Neuron (in vitro differentiated cells): ENCODE measurements around the gene GRIN2A.

ENCODE experiments used
- H2AFZ ChIP-seq: one replicate; pipeline ENCODE4 v1.6.1; 2013; ENCODE audit warnings: low read depth, mild to moderate bottlenecking, inconsistent platforms, low read length, moderate library complexity
- H3K27me3 ChIP-seq: one replicate; pipeline ENCODE4 v1.6.1; 2013; ENCODE audit warnings: low read length; ENCODE audit not compliant: insufficient read depth
- H3K36me3 ChIP-seq: one replicate; pipeline ENCODE4 v1.6.1; 2013; ENCODE audit warnings: low read length; ENCODE audit not compliant: insufficient read depth
- H3K4me1 ChIP-seq: one replicate; pipeline ENCODE4 v1.6.1; 2013; ENCODE audit warnings: low read length; ENCODE audit not compliant: insufficient read depth
- H3K4me3 ChIP-seq: 2 replicates; pipeline ENCODE4 v1.5.1; 2013; ENCODE audit warnings: mild to moderate bottlenecking, low read length, moderate library complexity
- H3K9me3 ChIP-seq: one replicate; pipeline ENCODE4 v1.6.1; 2013; ENCODE audit warnings: low read length

GRIN2A gene

DNA sequence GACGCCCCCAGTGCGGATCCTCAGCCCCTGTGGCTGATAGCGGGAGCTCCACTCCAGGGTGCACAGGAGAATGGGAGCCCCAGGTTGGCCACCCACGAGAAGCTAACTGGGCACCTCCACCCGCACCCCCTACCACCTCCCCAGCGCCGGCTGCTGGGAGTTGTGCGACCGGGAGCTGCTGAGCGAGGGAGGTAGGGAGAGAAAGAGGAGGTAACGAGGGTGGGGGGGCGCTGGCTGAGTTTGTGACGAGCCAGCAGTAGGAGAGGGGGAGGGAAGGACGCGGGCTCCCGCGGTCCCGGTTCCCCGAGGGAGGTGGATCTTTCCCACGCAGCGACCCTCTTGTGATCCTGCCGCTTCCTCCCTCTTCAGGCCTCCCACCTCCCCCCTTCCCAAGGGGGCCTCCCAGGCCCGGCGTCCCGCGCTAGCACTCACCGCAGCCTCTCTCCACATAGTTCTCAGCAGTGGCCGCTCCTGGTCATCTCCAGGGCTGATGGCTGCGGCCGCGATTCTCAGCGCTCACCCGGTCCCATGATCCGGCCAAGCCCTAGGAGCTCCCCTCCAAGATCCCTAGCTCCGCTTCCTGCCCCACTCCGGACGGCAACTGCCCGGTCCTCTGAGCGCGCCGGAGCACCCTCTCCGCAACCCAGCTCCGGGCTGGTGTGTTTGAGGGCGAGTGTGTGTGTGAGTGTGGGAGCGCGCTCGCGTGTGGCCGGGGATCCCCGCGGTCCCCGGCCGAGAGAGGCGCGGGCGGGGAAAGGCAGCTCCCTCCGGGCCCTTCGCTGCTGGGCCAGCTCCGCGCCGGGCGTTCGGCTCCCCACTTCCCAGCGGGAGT is at the start of gene GRIN2A:
TSS of gene GRIN2A (minus strand) at position 207 of the 832 bp plus-strand sequence. CDS start 2,017 bp downstream, outside the sequence.
- H2AFZ ChIP-seq: peak within 1 kb of the TSS; percentile 2
- no peaks in the 10 kb centered on the region for H3K4me1 ChIP-seq
- no peaks in the 10 kb centered on the region for H3K36me3 ChIP-seq
- H3K27me3 ChIP-seq: peaks cover 44% of the 10 kb centered on the region
- no peak within 1 kb of the TSS for H3K4me3 ChIP-seq
- H3K9me3 ChIP-seq: no peaks in the 10 kb centered on the region

DNA sequence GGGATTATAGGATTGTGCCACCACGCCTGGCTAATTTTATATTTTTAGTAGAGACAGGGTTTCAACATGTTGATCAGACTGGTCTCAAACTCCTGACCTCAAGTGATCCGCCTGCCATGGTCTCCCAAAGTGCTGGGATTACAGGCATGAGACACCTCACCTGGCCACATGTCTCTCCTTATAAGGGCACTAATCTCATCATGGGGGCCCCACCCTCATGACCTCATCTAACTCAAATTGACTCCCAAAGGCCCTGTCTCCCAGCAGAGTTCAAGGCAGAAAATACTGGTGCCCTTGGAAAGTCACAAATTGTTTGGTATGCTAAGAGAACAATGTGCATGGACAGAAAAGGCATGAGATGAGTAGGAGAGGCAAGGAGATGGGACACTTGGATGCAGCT is 49.3 kb upstream of the GRIN2A start:
- no peaks in the 10 kb centered on the region for H3K27me3 ChIP-seq
- H3K36me3 ChIP-seq: no peaks in the 10 kb centered on the region
- H2AFZ ChIP-seq: no peak overlapping the region
- no peaks in the 10 kb centered on the region for H3K9me3 ChIP-seq
- no peaks in the 10 kb centered on the region for H3K4me1 ChIP-seq
- H3K4me3 ChIP-seq: no peak overlapping the region

DNA sequence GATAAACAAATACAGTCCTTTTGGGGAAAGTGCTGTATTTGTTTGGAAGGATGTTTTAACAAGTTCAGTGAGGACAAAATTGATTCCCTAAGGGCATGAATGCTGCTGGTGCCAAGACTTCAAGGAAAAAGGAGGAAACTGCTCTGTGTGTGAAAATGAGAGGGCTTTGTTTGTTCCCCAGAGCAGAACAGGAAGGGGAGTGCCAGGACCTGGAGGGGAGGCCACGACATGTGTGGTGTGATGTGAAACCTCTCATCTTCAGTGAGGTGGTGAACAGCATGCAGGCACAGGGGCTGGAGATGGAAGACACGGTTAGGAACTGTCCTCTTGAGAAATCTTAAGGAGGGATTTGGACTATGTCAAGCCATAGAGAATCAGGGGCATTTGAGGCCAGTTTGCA is 46.6 kb upstream of the GRIN2A start:
- no peaks in the 10 kb centered on the region for H3K27me3 ChIP-seq
- no peaks in the 10 kb centered on the region for H3K36me3 ChIP-seq
- H3K9me3 ChIP-seq: no peaks in the 10 kb centered on the region
- H3K4me1 ChIP-seq: no peaks in the 10 kb centered on the region
- H3K4me3 ChIP-seq: no peak overlapping the region
- H2AFZ ChIP-seq: no peak overlapping the region

DNA sequence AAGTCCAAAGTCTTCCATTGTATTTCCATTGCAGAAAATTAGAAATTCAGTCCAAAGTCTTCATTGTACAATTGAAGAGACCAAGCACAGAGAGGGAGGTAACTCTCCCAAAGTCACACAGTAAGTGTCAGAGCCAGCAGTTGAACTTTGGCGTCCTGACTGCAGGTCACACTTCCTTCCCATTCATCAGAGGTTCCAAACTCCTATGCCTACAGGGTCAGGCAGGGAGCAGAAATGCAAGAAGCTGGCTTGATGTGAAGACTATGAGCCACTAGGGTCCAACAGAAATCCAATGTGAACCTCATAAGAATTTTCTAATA is 44.7 kb upstream of the GRIN2A start:
- no peaks in the 10 kb centered on the region for H3K4me1 ChIP-seq
- no peaks in the 10 kb centered on the region for H3K9me3 ChIP-seq
- no peaks in the 10 kb centered on the region for H3K36me3 ChIP-seq
- H3K4me3 ChIP-seq: no peak overlapping the region
- no peaks in the 10 kb centered on the region for H3K27me3 ChIP-seq
- no peak overlapping the region for H2AFZ ChIP-seq

DNA sequence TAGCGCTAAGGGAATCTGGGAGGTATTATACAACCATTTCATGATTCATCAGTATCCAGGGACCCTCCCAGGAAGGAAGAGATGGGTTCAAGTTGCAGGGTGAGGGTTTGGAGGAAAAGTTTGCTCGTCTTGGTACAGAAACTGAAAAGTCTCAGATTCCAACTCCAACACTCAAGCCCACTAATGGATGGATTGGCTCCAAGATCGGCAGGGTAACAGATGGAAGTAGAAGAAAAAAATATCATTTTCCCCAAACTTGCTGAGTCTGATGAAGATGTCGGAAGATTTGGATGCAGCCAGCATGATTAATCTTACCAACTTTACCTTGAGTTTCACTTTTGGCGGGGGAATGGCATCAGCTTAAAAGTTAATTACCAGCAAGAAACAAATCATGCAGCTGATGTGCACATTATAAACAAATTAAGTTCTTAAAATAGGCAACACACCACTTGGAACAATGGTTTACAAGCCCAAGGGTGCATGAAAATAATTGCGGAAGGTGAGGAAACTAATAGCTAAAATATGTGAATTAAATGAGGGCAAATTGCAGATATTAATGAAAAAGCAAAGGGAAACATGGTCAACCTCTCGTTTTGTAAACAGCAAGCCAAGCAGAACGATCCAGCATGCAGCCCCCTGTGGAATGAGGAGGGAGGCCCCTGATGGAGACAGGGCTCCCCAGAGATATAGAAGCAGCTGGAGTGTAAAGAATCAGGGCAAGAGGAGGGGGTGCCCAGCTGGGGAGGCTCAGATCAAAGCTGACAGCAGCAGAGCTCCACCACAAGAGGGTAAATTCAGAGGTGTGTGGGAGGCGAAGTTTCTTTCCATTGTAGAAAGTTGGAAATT is 44.1 kb upstream of the GRIN2A start:
- H3K9me3 ChIP-seq: no peaks in the 10 kb centered on the region
- H3K4me3 ChIP-seq: no peak overlapping the region
- H3K4me1 ChIP-seq: no peaks in the 10 kb centered on the region
- no peaks in the 10 kb centered on the region for H3K36me3 ChIP-seq
- H3K27me3 ChIP-seq: no peaks in the 10 kb centered on the region
- H2AFZ ChIP-seq: no peak overlapping the region

DNA sequence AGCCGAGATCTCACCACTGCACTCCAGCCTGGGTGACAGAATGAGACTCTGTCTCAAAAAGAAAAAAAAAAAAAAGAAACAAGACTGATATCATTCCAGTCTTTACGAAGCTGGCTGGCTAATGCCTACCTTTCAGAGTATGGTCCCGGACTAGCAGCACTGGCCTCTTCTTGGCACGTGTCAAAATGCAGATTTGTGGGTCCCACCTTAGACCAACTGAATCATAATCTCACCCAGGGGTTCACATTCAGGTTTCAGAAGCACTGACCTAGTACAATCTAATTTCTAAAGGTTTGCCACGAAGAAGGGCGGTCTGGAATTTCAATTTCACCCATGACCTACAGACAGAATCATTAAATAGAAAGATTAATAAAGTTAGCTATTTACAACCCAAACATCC is 43.4 kb upstream of the GRIN2A start:
- Histone ChIP-seq H3K36me3 (no peaks in the 10 kb centered on the region), H3K4me1 (no peaks in the 10 kb centered on the region), H3K4me3 (no peak overlapping the region), H3K27me3 (no peaks in the 10 kb centered on the region), H2AFZ (no peak overlapping the region), H3K9me3 (no peaks in the 10 kb centered on the region)

DNA sequence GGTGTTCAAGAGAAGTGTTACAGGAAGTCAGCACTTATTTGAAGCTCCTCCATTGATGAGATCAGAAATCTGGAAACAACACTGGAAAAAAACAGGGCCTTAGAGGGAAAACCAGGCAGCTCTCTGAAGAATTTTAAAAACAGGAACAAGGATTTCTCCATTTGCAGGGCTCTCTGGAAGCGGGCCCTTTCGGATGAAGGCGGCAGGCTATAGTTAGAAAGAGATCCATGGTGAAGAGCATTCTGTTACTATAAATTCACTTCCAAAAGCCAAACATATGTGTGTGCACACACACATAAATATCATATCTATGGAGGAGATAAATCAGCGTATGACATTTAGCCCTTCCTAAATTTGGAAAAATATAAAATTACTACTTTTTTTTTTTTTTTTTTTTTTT is 42.6 kb upstream of the GRIN2A start:
- H3K4me1 ChIP-seq: no peaks in the 10 kb centered on the region
- H3K9me3 ChIP-seq: no peaks in the 10 kb centered on the region
- no peak overlapping the region for H3K4me3 ChIP-seq
- no peaks in the 10 kb centered on the region for H3K27me3 ChIP-seq
- H2AFZ ChIP-seq: no peak overlapping the region
- H3K36me3 ChIP-seq: no peaks in the 10 kb centered on the region

DNA sequence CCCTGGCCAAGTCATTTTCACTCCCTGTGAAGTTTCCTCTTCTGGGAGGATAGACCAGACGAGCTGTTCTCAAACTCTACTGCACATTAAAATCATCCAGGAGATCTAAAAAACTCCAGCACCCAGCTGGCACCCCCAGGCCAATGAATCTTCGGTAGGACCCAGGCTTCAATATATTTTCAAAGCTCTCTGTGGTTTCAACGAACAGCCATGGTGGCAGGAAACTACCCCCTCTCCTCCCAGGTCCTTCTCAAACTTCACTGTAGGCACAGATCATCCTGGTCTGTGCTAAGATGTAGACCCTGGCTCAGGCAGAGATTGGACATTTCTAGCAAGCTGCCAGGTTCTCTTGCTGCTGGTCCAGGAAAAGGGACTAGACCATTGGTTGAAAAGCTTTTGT is 38.7 kb upstream of the GRIN2A start:
- no peaks in the 10 kb centered on the region for H3K9me3 ChIP-seq
- H3K36me3 ChIP-seq: no peaks in the 10 kb centered on the region
- no peak overlapping the region for H3K4me3 ChIP-seq
- H3K27me3 ChIP-seq: no peaks in the 10 kb centered on the region
- H3K4me1 ChIP-seq: no peaks in the 10 kb centered on the region
- no peak overlapping the region for H2AFZ ChIP-seq

DNA sequence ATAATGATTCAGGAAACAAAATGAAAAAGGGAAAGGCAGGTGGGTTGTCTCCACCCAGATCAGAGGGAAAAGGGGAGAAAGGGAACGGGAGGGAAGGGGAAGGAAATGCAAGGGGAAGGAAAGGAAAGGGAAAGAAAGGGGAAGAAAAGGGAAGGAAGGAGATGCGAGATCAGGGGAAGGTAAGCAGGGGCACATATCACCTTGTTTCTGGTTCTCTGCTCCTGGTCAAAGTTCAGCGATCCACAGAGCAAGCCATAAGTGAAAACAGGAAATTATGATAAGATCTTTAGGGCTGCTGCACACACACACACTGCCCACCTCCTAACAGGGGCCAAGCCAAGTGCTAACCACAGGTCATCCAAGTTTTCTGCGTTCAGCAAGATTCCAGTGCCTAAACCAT is 37.5 kb upstream of the GRIN2A start:
- Histone ChIP-seq H2AFZ (no peak overlapping the region), H3K9me3 (no peaks in the 10 kb centered on the region), H3K27me3 (no peaks in the 10 kb centered on the region)

DNA sequence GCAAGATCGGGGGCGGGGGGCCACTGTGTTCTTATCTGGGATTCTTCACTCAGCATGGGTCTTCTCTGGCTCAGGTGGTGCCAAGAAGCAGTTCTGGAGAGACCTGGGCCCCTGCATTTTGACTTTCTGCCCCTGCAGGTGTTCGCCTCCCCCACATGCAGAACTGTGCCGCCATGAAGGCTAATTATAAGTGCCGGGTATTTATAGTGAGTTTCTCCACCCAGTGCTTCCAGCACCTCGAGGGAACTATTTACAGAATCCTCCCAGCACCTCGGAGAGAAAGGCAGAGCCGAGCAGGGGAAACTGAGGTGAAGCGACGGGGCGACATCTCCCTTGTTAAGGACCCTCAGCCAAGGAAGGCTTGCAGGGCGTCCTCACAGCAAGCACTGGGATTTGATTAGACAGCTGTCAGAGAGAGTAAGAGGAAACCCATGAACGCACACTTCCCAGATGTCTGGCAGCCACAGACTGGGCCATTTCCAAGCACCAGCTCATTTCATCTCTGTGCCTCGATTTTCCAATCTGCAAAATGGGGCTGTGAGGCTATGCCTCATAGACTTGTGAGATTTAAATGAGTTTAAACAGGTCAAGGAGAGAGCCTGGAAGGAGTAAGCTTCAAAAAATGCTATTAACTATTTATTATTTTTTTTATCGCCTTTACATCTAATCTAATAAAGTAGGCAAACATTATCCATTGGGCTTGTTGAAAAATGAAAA is 36.4 kb upstream of the GRIN2A start:
- Histone ChIP-seq H3K4me3 (no peak overlapping the region), H3K9me3 (no peaks in the 10 kb centered on the region), H3K36me3 (no peaks in the 10 kb centered on the region), H3K4me1 (no peaks in the 10 kb centered on the region), H2AFZ (no peak overlapping the region), H3K27me3 (no peaks in the 10 kb centered on the region)

More for the DNA sequence above, 37.5 kb upstream of the GRIN2A start:
- Histone ChIP-seq H3K36me3 (no peaks in the 10 kb centered on the region), H3K4me3 (no peak overlapping the region), H3K4me1 (no peaks in the 10 kb centered on the region)

DNA sequence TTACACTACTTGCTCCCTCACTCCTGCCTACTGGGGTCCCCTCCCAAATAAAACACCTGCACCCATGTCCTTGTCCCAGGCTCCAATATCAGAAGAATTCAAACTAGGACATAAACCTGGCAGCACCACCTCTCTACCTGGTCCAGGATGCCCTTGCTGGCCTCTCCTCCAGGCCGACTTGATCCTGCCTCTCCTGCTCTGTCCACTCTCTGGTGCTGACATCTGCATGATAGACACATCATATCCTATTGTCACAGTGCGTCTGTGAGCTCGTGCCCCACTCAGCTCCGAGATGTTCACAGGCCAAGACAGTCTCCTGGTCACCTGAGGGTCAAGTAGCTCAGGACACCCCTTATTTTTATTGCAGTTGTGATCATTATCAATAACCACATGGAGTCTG is 31.5 kb upstream of the GRIN2A start:
- H3K4me3 ChIP-seq: no peak overlapping the region
- no peaks in the 10 kb centered on the region for H3K9me3 ChIP-seq
- no peak overlapping the region for H2AFZ ChIP-seq
- no peaks in the 10 kb centered on the region for H3K4me1 ChIP-seq
- no peaks in the 10 kb centered on the region for H3K36me3 ChIP-seq
- no peaks in the 10 kb centered on the region for H3K27me3 ChIP-seq

DNA sequence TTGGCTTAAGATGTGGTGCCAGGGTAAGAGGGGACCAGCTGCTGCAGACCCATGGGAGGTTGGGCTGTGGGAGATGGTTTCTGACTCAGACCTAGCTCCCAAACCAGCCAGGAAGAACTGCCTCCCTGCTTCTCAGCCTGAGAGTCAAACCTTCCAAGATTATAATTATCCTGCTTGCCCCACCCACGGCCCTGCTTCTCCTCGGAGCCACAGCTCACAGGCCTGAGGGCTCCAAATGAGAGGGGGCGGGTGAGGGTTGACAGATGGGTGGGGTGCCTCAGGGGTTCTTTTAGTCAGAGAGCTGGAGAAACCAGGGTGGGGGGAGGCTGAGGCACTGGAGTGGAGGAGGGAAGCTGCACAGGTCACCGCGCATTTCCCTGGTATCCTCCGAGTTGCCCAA is 28.7 kb upstream of the GRIN2A start:
- Histone ChIP-seq H3K36me3 (no peaks in the 10 kb centered on the region), H3K4me3 (no peak overlapping the region), H3K27me3 (no peaks in the 10 kb centered on the region), H2AFZ (no peak overlapping the region), H3K4me1 (no peaks in the 10 kb centered on the region), H3K9me3 (no peaks in the 10 kb centered on the region)

DNA sequence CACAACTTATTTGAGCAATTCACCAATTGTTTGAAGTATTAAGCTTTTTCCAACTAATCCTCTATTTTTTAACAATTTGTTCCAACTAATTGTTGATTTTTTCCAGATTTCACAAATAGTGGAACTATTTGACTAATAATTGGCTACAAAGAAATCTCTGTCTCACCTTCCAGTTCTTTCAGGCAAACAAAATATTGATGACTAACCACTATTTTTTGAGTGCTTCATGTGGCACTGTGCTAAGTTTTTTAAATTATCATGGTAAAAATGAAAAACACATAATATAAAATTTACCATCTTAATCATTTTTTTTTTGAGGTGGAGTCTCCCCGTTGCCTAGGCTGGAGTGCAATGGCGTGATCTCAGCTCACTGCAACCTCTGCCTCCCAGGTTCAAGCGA is 24.6 kb upstream of the GRIN2A start:
- H3K4me3 ChIP-seq: no peak overlapping the region
- no peaks in the 10 kb centered on the region for H3K9me3 ChIP-seq

More for the DNA sequence above, 24.6 kb upstream of the GRIN2A start:
- Histone ChIP-seq H2AFZ (no peak overlapping the region), H3K27me3 (no peaks in the 10 kb centered on the region), H3K4me1 (no peaks in the 10 kb centered on the region), H3K36me3 (no peaks in the 10 kb centered on the region)
